ENCODE data around the gene SOBP.

- TF ChIP-seq CTCF (IDR thresholded peaks at IDR 0.05): no peak
- no peak for TF ChIP-seq POLR2A (IDR thresholded peaks at IDR 0.05)
- no peak for TF ChIP-seq POLR2AphosphoS5 (IDR thresholded peaks at IDR 0.05)
These were observed 114.6 kb downstream of the SOBP start for GRCh38 chr6:107604549-107604948.

Data from breast epithelium (tissue), 3 donors.